ENCODE measurements around the gene FOXD4L5.
"Not testable (repeated sequence)": the region's sequence is repeated elsewhere in the genome, so short reads cannot be mapped to it uniquely, and the experiment has no call there.

The FOXD4L5 gene

DNA sequence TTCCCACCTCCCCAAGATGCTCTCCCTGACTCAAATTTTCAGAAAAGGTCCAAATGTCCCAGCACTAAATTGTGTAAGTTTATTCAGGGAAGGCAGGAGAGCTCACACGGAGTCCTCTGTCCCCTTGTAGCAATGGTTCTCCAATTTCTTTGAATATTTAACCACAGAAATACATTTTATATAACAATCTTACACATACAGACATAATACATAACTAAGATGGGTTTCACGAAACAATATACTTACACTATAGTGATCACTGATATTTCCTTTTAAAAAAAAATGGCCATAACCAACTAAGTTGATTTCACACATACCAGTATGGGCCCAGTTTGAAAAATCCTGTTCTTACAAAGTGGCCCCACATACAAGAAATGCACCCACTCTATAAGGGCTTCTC is at the start of gene FOXD4L5:
FOXD4L5 (minus strand) TSS at position 101 of the 400 bp plus-strand sequence. CDS start 832 bp downstream, outside the sequence.
- not testable (repeated sequence) for DNase-seq (ENCODE audit: low spot score); H3K4me3 ChIP-seq

DNA sequence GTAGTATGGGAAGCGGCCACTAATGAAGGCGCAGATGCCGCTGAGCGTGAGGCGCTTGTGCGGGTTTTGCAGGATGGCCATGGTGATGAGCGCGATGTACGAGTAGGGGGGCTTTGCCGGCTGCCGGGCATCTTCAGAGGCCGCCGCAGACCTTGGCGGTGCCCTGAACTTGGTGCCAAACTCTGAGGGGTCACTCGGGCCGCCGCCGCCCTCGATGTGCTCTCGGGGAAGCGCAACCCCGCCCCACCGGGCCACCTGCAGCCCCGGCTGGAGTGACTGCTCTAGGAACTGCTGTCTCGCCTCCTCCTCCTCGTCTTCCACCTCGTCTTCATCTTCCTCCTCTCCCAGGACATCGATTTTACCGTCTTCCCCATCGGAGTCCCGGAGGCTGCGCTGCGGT is 1.1 kb downstream of the FOXD4L5 start:
- H3K4me3 ChIP-seq; DNase-seq (ENCODE audit: low spot score); H3K27ac ChIP-seq: not testable (repeated sequence)

More for the DNA sequence above, at the start of gene FOXD4L5:
- not testable (repeated sequence) for H3K27ac ChIP-seq

DNA sequence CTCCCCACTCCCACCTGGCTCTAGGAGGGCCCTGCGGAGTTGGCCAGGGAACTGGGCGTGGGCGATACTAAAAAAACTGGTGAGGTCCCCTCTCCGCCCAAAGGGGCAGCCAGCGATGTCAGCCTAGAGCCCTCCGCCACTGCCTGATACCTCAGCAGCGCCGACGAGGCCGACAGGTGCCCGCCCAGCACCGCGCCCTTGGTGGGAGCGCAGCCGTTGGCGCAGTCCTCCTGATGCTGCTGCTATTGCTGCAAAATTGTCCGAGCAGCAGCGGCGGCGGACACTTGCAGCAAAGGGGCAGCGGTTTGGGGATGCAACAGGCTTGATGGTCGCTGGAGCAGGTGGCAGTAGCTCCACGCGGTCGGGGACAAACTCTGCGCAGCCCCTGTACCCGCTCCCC is 2.0 kb downstream of the FOXD4L5 start:
- not testable (repeated sequence) for H3K27ac ChIP-seq; H3K4me3 ChIP-seq; DNase-seq (ENCODE audit: low spot score)

All from coronary artery (tissue), 2 donors.